NCI-H460 (cell line): Measurements from ENCODE around the gene MMP24. TPM values are rescaled to one million over a fixed set of nuclear protein-coding genes. Genes with fewer than 3 reads are reported as not detected.

Source experiments
- DNase-seq: peaks from one replicate; pipeline ENCODE4 v3.0.0-alpha.2; 2016; ENCODE audit warnings: low read depth; ENCODE audit errors: extremely low read depth
- total RNA-seq: library from RNA; depleted of rRNA; stranded (reverse); fragments of >200 nt; shearing (Covaris generic); gene quantifications from 2 replicates; pipeline ENCODE4 v1.2.3, GENCODE V29; 2014

MMP24 gene
- total RNA-seq, 1 experiment from 2014 or later: 0.05 TPM

GRCh38 chr20:35290186-35290886 is 63.8 kb downstream of the MMP24 start:
- no peak for DNase-seq

DNA sequence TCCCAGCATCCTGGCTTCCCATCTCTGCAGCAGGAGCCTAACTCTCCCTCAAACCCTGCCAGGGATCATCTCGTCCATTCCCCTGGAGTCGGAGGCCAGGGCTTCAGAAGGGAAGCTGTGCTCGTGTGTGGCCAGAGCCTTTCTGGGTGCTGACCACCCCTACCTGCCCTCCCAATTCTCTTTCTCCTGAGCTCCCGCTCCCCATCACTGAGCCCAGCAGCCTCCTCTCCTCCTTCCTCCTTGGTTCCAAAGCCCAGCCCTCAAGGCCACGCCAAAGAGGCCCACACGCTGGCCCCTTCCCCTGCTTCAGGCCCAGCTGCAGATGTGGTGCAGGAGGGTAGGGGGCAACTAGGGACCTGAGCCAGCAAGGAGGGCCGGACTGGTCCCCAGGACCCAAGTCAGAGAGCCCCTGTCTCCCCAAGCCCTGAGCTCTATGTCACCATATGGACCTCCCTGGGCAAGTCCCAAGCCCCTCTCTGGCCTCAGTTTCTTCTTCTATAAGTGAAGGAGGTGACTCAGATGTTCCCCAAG is 64.5 kb downstream of the MMP24 start:
- DNase-seq: no peak

DNA sequence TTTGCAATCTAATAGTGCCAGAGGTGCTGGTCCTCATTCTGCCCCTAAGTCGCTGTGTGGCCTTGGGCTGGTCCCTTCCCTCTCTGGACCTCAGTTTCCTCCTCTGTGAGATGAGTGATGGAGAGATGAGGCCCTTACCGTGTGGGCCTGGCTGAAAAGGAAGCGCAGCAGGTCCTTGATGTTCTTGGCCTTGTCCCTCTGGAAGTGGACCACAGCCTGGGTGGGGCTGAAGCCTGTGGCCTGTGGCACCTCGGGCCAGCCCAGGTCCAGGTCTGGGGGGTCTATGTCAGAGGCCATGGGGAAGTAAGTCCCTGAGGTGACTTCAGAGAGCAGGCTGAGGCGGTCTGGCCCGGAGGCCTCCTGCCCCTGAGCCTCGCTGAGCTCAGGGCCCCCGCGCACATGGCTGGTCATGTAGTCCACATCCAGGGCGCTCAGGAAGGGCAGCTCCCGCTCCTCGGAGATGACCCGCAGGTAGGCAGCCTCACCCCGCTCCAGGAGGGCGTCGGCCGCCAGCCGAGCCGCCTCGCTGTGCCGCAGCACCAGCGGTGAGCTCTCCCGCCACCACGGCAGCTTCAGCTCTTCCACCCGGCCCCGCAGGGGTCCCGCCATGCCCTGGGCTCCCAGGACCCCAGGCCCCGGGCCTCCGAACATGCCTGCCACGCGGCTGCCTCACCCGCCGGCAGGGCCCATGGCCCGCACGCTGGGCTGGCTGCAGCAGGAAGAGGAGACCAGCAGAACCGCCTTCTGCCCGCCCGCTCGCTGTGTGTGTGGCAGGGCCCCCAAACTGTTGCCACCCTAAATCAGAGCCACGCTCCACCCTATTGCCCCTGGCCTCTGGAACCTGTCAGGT is 65.4 kb downstream of the MMP24 start, which contains the start of gene FAM83C:
FAM83C (minus strand) TSS at position 772 of the 850 bp plus-strand sequence; CDS start at position 651, 121 bp downstream.
- no peak for DNase-seq

DNA sequence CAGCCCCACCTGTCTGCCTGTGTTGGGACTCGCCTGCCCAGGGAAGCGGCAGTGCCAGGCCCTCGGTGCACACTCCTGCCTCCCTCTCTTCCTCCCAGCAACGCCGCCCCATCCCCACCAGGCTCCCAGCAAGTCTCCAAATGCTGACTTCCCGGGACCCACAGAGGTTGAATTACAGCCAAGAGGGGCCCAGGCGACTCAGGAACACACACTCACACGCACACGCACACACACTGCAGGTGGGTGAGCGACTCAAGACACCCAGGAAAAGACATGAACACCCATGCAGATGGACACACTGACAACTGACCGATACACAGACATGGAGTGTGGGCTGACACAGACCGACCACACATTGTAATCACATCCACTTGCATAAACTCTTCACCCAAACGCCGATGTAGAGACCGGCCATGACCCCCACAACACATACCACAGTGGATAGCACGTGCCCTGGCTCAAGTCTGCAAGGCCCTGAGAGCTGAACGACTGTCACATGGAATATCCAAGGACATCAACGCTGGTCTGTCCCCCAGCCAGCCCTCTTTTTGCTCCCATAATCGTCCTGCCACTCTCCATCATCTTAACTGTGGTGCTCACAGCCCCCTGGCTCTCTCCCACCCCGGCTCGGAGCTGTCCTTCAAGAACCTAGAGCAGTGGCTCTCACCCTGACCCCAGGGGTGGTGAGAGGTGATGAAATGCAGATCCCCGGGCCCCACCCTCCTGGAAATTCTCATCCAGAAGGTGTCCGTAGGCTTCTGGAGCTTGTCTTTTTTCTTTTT is 66.2 kb downstream of the MMP24 start:
- no peak for DNase-seq

DNA sequence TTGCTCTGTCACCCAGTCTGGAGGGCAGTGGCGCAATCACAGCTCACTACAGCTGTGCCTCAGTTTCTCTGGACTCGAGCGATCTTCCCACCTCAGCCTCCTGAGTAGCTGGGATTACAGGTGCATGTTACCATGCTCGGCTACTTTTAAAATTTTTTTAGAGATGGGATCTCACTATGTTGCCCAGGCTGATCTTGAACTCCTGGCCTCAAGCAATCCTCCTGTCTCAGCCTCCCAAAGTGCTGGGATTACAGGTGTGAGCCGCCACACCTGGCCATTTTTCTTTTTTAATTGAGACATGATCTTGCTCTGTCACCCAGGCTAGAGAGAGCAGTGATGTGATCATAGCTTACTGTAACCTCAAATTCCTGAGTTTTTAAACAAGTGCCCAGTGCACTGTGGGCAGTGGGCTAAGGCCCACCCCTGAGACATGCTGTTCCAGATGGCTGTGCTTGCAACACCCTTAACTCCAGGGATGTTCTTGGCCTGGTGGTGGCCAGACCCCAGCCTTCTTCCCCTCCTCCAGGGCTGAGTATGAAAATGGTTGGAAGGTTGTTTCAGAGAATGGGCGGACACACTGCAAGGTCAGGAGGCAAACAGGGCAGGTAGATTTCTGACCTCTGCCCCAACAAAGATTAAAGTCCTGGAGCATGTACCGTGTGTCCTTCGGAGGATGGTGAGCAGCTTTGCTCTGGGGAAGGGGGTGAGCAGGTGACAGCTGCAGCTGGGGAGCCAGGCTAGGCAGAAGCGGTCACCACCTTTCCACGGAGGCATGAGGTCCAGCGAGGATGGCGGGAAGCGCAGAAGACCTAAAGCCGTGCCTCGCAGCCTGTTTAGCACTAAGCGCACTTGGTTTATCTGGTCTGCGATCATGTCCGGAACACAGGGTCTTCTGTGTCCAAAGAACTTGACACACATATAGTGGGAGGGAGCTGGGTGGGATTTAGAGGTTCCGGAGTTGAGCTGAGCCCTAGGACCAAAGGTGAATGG is 67.1 kb downstream of the MMP24 start:
- no peak for DNase-seq

DNA sequence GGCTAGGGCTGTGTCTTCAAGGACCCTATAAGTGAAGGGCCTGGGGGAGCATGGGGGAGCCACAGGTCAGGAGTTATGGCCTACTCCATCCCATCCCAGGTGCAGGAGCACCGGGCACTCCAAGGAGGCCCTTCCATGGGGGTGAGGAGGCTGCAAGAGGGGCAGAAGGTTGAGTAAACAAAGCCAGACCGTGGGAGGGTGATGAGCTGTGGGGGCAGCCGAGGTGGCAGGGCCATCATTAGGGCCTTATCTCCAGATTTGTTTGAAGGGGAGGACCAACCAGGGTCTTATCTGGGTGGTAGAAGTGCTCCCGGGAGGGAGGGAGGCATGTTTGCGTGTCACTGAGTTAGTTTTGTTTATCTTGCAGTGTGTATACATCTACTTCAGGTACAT is 67.8 kb downstream of the MMP24 start:
- no peak for DNase-seq

GRCh38 chr20:35295058-35295457 is 68.6 kb downstream of the MMP24 start:
- no peak for DNase-seq

DNA sequence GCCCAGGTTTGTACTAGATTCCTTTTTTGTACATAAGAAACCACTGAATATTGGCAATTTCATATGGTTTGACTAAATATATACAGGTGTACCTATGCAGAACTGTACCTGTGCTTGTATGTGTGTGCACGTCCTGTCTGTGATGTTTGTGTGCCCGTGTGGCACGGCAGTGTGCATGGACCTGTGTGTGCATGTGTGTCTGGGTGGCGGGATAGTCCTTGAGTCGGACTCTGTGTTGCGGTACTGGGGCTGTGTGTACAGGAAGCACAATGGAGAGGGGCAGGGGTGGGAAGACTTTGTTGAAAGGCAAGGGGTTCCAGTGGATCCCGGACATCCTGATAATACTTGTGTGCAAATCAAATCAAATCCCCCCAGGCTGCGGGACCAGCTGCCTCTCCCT is 69.2 kb downstream of the MMP24 start:
- DNase-seq: no peak

DNA sequence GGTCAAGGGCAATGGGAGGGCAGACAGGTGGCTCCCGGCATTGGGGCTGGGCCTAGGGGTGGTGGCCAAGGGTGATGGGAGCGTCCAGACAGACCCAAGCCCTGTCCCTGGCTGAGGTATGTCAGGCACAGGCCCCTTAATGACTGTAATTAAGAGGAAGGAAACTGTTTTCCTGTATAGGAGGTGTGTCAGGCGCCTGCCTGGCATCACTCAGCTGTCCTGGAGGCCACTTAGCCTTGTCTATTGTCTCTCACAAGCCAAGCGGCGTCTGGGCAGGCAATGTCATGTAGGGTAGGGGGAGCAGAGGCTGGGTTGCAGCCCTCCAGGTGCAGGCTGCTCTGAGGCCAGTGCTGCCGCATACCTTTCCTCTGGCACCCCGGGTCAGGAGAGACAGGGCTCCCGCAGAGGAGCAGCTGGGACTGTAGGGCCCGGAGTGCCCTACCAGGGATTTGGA is 69.6 kb downstream of the MMP24 start:
- no peak for DNase-seq

- DNase-seq: no peak
These were observed 70.7 kb downstream of the MMP24 start for GRCh38 chr20:35297155-35297554.

GRCh38 chr20:35297740-35298139 is 71.2 kb downstream of the MMP24 start:
- DNase-seq: no peak

DNA sequence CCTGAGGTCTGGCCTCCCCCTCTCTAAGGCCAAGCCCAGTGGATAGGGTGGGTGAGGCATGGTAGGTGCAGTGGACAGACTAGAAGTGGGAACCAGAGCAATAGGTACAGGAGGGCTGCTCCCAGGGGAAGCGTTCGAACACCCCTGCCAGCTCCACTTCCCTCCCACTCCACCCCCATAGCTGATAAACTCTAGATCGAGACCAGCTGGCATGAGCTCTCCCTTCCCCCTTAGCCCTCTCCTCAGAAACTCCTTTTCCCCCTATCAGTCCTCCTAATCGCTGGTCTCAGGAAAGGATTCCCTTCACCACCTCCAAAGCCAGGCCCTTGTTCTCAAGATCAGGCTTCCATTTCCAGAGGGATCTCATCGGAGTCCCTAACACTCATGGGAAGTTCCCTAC is 71.8 kb downstream of the MMP24 start:
- no peak for DNase-seq

- no peak for DNase-seq
These were observed 73.3 kb downstream of the MMP24 start for GRCh38 chr20:35299780-35300179.

DNA sequence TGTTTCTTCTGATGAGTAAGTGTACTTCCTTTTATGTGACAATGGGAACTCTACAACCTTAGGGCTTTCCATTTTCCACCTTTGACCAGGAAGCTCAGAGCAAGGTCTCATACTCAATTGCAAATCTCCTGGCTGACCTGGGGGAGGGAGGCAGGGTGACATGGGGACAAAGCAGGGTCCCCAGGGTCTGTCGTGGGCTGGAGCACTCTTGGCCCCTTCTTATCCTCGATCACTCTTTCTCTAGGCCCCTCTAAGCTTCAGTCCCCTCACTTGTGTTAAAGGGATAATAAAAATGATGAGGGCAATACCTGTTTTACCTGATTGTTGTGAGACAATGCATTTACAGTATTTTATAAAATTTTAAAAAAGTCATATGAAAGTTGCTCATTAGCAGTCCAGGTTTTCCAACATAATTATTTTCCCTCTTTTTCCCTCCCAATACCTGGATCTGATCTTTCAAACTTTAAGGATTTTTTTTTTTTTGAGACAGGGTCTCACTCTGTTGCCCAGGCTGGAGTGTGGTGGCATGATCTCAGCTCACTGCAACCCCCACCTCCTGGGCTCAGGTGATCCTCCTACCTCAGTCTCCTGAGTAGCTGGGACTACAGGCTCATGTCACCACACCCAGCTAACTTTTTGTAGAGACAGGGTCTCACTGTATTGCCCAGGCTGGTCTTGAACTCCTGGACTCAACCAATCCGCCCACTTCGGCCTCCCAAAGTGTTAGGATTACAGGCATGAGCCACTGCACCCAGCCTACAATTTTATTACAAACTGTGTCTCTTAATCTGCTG is 74.2 kb downstream of the MMP24 start:
- no peak for DNase-seq

GRCh38 chr20:35301426-35301825 is 74.9 kb downstream of the MMP24 start:
- DNase-seq: no peak

GRCh38 chr20:35302421-35303335 is 76.2 kb downstream of the MMP24 start:
- DNase-seq: no peak

DNA sequence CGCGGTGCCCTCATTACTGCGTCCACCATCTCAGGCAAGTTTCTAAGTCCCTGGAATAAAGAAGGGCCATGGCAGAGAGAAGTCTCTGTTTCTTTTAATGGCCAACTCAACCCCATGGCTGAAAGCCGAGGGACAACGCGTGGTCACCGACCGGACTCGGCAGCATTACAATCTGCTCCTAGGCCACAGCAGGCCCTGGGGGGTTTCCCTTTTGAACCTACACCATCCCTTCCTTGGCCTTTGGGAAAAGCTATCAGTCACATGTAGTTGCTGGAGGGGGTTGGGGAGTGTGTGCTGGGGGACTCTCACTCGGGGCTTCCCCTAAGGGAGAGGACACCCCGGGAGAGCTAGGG is 76.9 kb downstream of the MMP24 start:
- no peak for DNase-seq
